ENCODE data around the gene HDLBP. TPM values are rescaled to one million over a fixed set of nuclear protein-coding genes. Genes with fewer than 3 reads are reported as not detected.

Gene HDLBP
- total RNA-seq, 1 donor from 2014 or later: 922 TPM

DNA sequence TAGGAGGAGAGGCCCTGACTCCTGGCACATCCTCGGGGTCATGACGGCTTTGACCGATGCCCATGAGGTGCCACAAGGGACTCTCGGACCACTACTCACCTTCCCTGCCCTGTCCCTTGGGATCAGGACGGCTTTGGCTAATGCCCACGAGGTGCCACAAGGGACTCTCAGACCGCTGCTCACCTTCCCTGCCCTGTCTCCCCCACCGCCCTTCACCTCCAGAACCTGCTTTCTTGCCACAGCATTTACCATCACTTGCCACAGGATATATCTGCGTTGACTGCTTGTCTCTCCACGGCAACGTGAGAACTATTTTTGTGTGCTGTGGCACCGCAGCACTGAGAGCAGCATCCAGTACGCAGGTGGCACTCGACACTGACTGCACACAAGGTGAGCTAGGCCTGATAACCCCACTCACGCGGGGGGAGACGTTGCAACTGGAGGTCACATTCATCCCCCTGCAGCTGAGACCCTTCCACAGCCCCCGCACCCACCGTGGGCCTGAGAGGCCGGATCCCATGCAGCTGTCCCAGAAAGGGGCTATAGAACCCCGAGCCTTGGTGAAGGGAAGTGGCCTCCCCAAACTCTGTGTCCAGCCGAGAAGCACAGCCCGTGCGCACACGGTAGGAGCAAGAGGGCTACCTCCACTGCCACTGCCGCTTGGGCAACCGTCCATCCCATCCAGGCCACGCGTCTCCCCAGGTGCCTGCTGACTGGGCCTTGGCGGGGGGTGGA, 79.4 kb downstream of the HDLBP start:
- Histone ChIP-seq H3K36me3 (ENCODE audit: insufficient read depth, low read length) (peaks cover 73% of the 10 kb centered on the region), H3K27me3 (ENCODE audit: insufficient read depth, low read length) (no peaks in the 10 kb centered on the region), H3K4me2 (ENCODE audit: low read length) (no peak overlapping the region), H3K79me2 (ENCODE audit: insufficient read depth, low read length) (peaks cover 72% of the 10 kb centered on the region), H3K4me1 (ENCODE audit: insufficient read depth, low read length) (no peaks in the 10 kb centered on the region), H3K27ac (ENCODE audit: low read depth, low read length) (no peak overlapping the region), H3K9ac (ENCODE audit: low read length) (no peak overlapping the region), H2AFZ (ENCODE audit: low read depth, low read length) (no peak overlapping the region), H4K20me1 (ENCODE audit: insufficient read depth, low read length) (peaks cover 100% of the 10 kb centered on the region), H3K4me3 (ENCODE audit: insufficient read depth, low read depth, low read length) (no peak overlapping the region), H3K9me3 (ENCODE audit: insufficient read depth, low read depth, low read length) (no peaks in the 10 kb centered on the region)
- no peak overlapping the region for H3K4me3 Mint-ChIP-seq (ENCODE audit: unreplicated experiment)
- peaks cover 2% of the 10 kb centered on the region for H3K4me1 Mint-ChIP-seq (ENCODE audit: low read depth, unreplicated experiment)
- DNase-seq (ENCODE audit: low read depth) (no peak), FAIRE-seq (no peak)
- no peak for TF ChIP-seq EZH2 (IDR thresholded peaks at IDR 0.05; ENCODE audit: insufficient read depth, low read length)
- TF ChIP-seq, protein P1, sequence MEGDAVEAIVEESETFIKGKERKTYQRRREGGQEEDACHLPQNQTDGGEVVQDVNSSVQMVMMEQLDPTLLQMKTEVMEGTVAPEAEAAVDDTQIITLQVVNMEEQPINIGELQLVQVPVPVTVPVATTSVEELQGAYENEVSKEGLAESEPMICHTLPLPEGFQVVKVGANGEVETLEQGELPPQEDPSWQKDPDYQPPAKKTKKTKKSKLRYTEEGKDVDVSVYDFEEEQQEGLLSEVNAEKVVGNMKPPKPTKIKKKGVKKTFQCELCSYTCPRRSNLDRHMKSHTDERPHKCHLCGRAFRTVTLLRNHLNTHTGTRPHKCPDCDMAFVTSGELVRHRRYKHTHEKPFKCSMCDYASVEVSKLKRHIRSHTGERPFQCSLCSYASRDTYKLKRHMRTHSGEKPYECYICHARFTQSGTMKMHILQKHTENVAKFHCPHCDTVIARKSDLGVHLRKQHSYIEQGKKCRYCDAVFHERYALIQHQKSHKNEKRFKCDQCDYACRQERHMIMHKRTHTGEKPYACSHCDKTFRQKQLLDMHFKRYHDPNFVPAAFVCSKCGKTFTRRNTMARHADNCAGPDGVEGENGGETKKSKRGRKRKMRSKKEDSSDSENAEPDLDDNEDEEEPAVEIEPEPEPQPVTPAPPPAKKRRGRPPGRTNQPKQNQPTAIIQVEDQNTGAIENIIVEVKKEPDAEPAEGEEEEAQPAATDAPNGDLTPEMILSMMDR (IDR thresholded peaks at IDR 0.05; ENCODE audit: insufficient read depth, low read depth, low read length): no peak
- H3K9me3 Mint-ChIP-seq (ENCODE audit: unreplicated experiment): no peaks in the 10 kb centered on the region
- peaks cover 40% of the 10 kb centered on the region for H3K36me3 Mint-ChIP-seq (ENCODE audit: low read depth, unreplicated experiment)
- peak overlapping the region; percentile 80 for H3K27ac Mint-ChIP-seq (ENCODE audit: unreplicated experiment)
- no peaks in the 10 kb centered on the region for H3K27me3 Mint-ChIP-seq (ENCODE audit: low read depth, unreplicated experiment)

DNA sequence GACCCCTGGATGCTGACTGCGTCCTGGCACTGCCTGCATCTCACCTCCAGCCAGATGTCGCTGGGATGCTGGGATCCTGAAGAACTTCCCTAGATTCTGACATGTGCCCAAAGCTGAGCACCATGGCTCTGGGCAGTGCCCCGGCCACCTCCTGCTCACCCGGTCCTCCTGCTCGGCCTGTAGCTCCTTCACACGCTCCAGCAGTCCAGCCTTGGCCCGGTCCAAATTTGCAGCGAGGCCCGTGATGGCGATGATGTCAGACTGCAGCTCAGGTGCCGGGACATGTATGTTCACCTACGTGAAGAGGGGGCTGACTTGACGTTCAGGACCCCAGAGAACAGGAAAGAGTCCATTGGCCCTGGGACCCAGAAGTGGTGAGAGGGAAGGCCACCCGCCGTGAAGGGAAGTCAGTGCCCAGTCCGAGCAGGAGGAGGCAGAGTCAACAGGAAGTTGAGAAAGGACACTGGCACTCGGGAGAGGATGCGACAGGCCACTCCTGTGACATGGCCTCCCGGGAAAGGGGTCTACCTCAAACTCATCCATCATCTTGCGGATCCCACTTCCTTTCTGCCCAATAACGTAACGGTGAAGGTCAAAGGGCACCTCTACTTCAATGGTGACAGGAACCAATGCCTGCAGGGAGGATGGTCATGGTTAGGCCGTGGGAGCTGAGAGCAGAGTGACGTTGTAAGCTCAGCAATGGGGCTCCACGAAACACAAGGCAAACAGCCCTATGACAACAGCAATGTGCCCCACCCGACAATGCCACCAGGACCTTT, 80.3 kb downstream of the HDLBP start:
- H4K20me1 ChIP-seq (ENCODE audit: insufficient read depth, low read length): peaks cover 100% of the 10 kb centered on the region
- H3K4me3 ChIP-seq (ENCODE audit: insufficient read depth, low read depth, low read length): no peak overlapping the region
- peaks cover 73% of the 10 kb centered on the region for H3K36me3 ChIP-seq (ENCODE audit: insufficient read depth, low read length)
- peaks cover 63% of the 10 kb centered on the region for H3K79me2 ChIP-seq (ENCODE audit: insufficient read depth, low read length)
- Mint-ChIP-seq H3K9me3 (ENCODE audit: unreplicated experiment) (no peaks in the 10 kb centered on the region), H3K27ac (ENCODE audit: unreplicated experiment) (no peak overlapping the region), H3K4me1 (ENCODE audit: low read depth, unreplicated experiment) (peaks cover 2% of the 10 kb centered on the region), H3K4me3 (ENCODE audit: unreplicated experiment) (no peak overlapping the region), H3K27me3 (ENCODE audit: low read depth, unreplicated experiment) (no peaks in the 10 kb centered on the region), H3K36me3 (ENCODE audit: low read depth, unreplicated experiment) (peaks cover 40% of the 10 kb centered on the region)
- DNase-seq (ENCODE audit: low read depth) (no peak), FAIRE-seq (no peak)
- no peak overlapping the region for H3K27ac ChIP-seq (ENCODE audit: low read depth, low read length)
- TF ChIP-seq, protein P1 (IDR thresholded peaks at IDR 0.05; ENCODE audit: insufficient read depth, low read depth, low read length): no peak
- no peak for TF ChIP-seq EZH2 (IDR thresholded peaks at IDR 0.05; ENCODE audit: insufficient read depth, low read length)
- H3K4me2 ChIP-seq (ENCODE audit: low read length): no peak overlapping the region
- no peaks in the 10 kb centered on the region for H3K27me3 ChIP-seq (ENCODE audit: insufficient read depth, low read length)
- no peaks in the 10 kb centered on the region for H3K4me1 ChIP-seq (ENCODE audit: insufficient read depth, low read length)
- no peak overlapping the region for H3K9ac ChIP-seq (ENCODE audit: low read length)
- no peak overlapping the region for H2AFZ ChIP-seq (ENCODE audit: low read depth, low read length)
- no peaks in the 10 kb centered on the region for H3K9me3 ChIP-seq (ENCODE audit: insufficient read depth, low read depth, low read length)

Data from astrocyte (in vitro differentiated cells and primary cell).